ENCODE results near the gene HES3.

Gene HES3

DNA sequence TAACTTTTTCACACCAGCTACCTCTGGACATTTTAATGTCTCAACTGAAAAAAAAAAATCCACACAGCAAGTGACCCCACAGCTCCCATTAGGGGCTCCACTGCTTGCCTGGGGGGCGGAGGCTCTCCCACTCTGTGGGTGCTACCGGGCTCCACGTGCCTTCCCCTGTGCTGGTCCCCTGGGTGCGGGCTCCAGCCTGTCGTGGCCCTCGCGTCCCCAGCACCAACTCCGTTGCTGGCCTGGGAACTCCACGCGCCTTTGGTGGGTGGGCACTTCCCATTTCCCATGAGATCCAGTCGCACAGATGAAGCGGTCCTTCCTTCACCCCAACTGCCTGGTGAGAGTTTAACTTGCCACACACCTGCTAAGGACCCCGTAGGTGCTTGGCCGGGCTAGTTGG lies 44.0 kb downstream of the HES3 start:
- Histone ChIP-seq H3K9me2 (replicated peaks; ENCODE audit: insufficient read depth, low read length) (no peaks in the 10 kb centered on the region), H3K4me2 (ENCODE audit: low read depth, low read length) (no peak overlapping the region), H3K4me3 (ENCODE audit: low read length) (no peak overlapping the region), H3K27me3 (replicated peaks; ENCODE audit: insufficient read depth, low read length) (no peaks in the 10 kb centered on the region), H3K27ac (ENCODE audit: low read length) (no peak overlapping the region), H2AFZ (ENCODE audit: low read length) (no peak overlapping the region), H3K9ac (ENCODE audit: low read length) (no peak overlapping the region), H4K20me1 (ENCODE audit: insufficient read depth, low read length) (no peaks in the 10 kb centered on the region), H3F3A (ENCODE audit: insufficient read depth, low read length) (no peaks in the 10 kb centered on the region), H3K79me2 (ENCODE audit: low read length) (no peaks in the 10 kb centered on the region), H3K4me1 (ENCODE audit: low read length) (no peaks in the 10 kb centered on the region), H3K36me3 (replicated peaks; ENCODE audit: insufficient read depth, low read length) (no peaks in the 10 kb centered on the region), H3K9me3 (replicated peaks; ENCODE audit: insufficient read depth, low read length) (no peaks in the 10 kb centered on the region)
- DNase-seq, result no peak
- no peak for TF ChIP-seq EZH2 (optimal IDR thresholded peaks at IDR 0.05; ENCODE audit: low read depth, low read length)
- TF ChIP-seq EZH2phosphoT487 (IDR thresholded peaks at IDR 0.05; ENCODE audit: low read length), result no peak
- TF ChIP-seq, protein P1, sequence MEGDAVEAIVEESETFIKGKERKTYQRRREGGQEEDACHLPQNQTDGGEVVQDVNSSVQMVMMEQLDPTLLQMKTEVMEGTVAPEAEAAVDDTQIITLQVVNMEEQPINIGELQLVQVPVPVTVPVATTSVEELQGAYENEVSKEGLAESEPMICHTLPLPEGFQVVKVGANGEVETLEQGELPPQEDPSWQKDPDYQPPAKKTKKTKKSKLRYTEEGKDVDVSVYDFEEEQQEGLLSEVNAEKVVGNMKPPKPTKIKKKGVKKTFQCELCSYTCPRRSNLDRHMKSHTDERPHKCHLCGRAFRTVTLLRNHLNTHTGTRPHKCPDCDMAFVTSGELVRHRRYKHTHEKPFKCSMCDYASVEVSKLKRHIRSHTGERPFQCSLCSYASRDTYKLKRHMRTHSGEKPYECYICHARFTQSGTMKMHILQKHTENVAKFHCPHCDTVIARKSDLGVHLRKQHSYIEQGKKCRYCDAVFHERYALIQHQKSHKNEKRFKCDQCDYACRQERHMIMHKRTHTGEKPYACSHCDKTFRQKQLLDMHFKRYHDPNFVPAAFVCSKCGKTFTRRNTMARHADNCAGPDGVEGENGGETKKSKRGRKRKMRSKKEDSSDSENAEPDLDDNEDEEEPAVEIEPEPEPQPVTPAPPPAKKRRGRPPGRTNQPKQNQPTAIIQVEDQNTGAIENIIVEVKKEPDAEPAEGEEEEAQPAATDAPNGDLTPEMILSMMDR (IDR thresholded peaks at IDR 0.05; ENCODE audit: low read length), result no peak

GRCh38 chr1:6288665-6289064 lies 44.7 kb downstream of the HES3 start:
- TF ChIP-seq EZH2phosphoT487 (IDR thresholded peaks at IDR 0.05; ENCODE audit: low read length), result no peak
- no peak for TF ChIP-seq EZH2 (optimal IDR thresholded peaks at IDR 0.05; ENCODE audit: low read depth, low read length)
- Histone ChIP-seq H3K27ac (ENCODE audit: low read length) (no peak overlapping the region), H3K79me2 (ENCODE audit: low read length) (no peaks in the 10 kb centered on the region), H3K4me3 (ENCODE audit: low read length) (no peak overlapping the region), H3F3A (ENCODE audit: insufficient read depth, low read length) (no peaks in the 10 kb centered on the region), H3K9ac (ENCODE audit: low read length) (no peak overlapping the region), H3K27me3 (replicated peaks; ENCODE audit: insufficient read depth, low read length) (no peaks in the 10 kb centered on the region), H3K4me2 (ENCODE audit: low read depth, low read length) (no peak overlapping the region), H3K9me2 (replicated peaks; ENCODE audit: insufficient read depth, low read length) (no peaks in the 10 kb centered on the region), H3K36me3 (replicated peaks; ENCODE audit: insufficient read depth, low read length) (no peaks in the 10 kb centered on the region), H3K4me1 (ENCODE audit: low read length) (no peaks in the 10 kb centered on the region), H3K9me3 (replicated peaks; ENCODE audit: insufficient read depth, low read length) (no peaks in the 10 kb centered on the region), H4K20me1 (ENCODE audit: insufficient read depth, low read length) (no peaks in the 10 kb centered on the region), H2AFZ (ENCODE audit: low read length) (no peak overlapping the region)
- no peak for DNase-seq

DNA sequence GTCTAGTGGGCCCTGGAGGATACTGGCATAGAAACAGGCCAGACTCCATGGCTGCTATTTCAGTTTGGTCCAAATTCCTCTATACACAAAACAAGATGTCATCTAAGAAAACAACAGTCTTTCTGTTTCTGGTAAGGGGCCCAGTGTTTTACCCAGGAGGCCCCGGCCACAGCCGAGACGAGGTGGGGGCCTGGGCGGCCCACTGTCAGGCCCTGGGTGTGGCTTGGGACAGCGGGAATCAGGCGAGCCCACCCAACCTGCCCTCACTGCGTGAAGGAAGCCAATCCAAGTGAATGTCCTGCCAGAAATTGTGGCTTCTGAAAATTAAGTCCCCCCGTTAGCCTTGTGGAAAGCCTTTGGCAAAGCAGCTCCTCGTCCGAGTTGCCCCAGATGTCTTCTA lies 48.1 kb downstream of the HES3 start:
- Histone ChIP-seq H3K4me2 (ENCODE audit: low read depth, low read length) (no peak overlapping the region), H3K27me3 (replicated peaks; ENCODE audit: insufficient read depth, low read length) (no peaks in the 10 kb centered on the region), H3K4me1 (ENCODE audit: low read length) (no peaks in the 10 kb centered on the region), H3K79me2 (ENCODE audit: low read length) (no peaks in the 10 kb centered on the region), H2AFZ (ENCODE audit: low read length) (no peak overlapping the region), H3K9me3 (replicated peaks; ENCODE audit: insufficient read depth, low read length) (no peaks in the 10 kb centered on the region), H3K9me2 (replicated peaks; ENCODE audit: insufficient read depth, low read length) (no peaks in the 10 kb centered on the region), H3F3A (ENCODE audit: insufficient read depth, low read length) (no peaks in the 10 kb centered on the region), H3K9ac (ENCODE audit: low read length) (no peak overlapping the region), H3K36me3 (replicated peaks; ENCODE audit: insufficient read depth, low read length) (no peaks in the 10 kb centered on the region), H3K27ac (ENCODE audit: low read length) (no peak overlapping the region), H4K20me1 (ENCODE audit: insufficient read depth, low read length) (no peaks in the 10 kb centered on the region), H3K4me3 (ENCODE audit: low read length) (no peak overlapping the region)
- TF ChIP-seq EZH2 (optimal IDR thresholded peaks at IDR 0.05; ENCODE audit: low read depth, low read length), result no peak
- TF ChIP-seq, protein P1 (IDR thresholded peaks at IDR 0.05; ENCODE audit: low read length), result no peak
- no peak for TF ChIP-seq EZH2phosphoT487 (IDR thresholded peaks at IDR 0.05; ENCODE audit: low read length)
- no peak for DNase-seq

DNA sequence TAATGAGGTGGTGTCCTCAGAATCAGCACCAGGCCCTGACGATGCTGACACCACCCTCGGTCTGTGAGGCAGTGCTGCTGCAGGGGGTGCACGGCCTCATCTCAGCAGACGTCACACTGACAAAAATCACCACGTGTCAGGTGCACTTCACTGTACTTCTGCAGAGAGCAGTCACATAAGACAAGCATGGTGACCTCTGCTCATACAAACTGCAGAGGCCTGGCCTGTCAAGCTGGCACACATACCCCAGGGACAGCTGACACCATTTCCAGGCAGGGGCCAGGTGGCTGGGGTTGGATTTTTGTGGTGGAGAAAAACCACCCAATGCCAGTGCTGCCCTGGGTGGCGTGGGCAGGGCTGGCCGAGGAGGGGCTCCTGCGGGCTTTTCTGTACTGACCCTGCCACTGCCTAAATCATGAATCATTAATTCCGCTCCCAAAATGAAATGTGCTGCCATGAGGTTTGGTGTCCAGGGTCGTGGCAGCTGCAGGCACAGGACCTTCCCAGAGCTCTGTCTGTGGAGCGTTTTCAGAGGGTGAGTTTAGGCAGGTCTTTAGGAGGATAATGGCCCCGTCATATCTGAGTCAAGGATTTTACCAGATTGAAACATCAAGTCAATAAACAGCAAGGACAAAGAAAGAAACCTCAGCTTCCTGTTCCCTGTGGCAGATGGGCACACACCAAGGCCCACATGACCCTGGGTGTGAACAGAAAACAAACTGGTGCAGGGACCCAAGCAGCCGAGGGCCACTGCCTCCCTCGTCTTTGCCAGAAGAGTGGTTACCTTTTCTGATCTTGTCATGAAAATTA lies 50.3 kb downstream of the HES3 start:
- Histone ChIP-seq H3K9ac (ENCODE audit: low read length) (no peak overlapping the region), H3K27ac (ENCODE audit: low read length) (no peak overlapping the region), H3K79me2 (ENCODE audit: low read length) (no peaks in the 10 kb centered on the region), H3K4me2 (ENCODE audit: low read depth, low read length) (no peak overlapping the region), H3K27me3 (replicated peaks; ENCODE audit: insufficient read depth, low read length) (no peaks in the 10 kb centered on the region), H3K36me3 (replicated peaks; ENCODE audit: insufficient read depth, low read length) (no peaks in the 10 kb centered on the region), H2AFZ (ENCODE audit: low read length) (no peak overlapping the region), H3F3A (ENCODE audit: insufficient read depth, low read length) (no peaks in the 10 kb centered on the region), H3K9me2 (replicated peaks; ENCODE audit: insufficient read depth, low read length) (no peaks in the 10 kb centered on the region), H3K4me3 (ENCODE audit: low read length) (no peak overlapping the region), H3K4me1 (ENCODE audit: low read length) (no peaks in the 10 kb centered on the region), H3K9me3 (replicated peaks; ENCODE audit: insufficient read depth, low read length) (no peaks in the 10 kb centered on the region), H4K20me1 (ENCODE audit: insufficient read depth, low read length) (no peaks in the 10 kb centered on the region)
- no peak for DNase-seq
- TF ChIP-seq EZH2 (optimal IDR thresholded peaks at IDR 0.05; ENCODE audit: low read depth, low read length), result no peak
- TF ChIP-seq EZH2phosphoT487 (IDR thresholded peaks at IDR 0.05; ENCODE audit: low read length), result no peak
- TF ChIP-seq, protein P1 (IDR thresholded peaks at IDR 0.05; ENCODE audit: low read length), result no peak
